HG03135 (cell line): Measurements from ENCODE around the gene ZBED1.
"Not testable (repeated sequence)": the region's sequence is repeated elsewhere in the genome, so short reads cannot be mapped to it uniquely, and the experiment has no call there.

Source experiments
- ATAC-seq: cut with Tn5 transposase; IDR thresholded peaks from one replicate; pipeline ENCODE4 v1.9.1; 2021; ENCODE audit warnings: mild to moderate bottlenecking, moderate library complexity; ENCODE audit not compliant: unreplicated experiment

Gene ZBED1

GRCh38 chrX:2457289-2458133 lies 43.3 kb downstream of the ZBED1 start:
- no peak for ATAC-seq

- ATAC-seq = not testable (repeated sequence)
Measured at GRCh38 chrX:2456091-2456490, 44.7 kb downstream of the ZBED1 start.

- ATAC-seq = not testable (repeated sequence)
Measured at GRCh38 chrX:2454620-2455019, 46.2 kb downstream of the ZBED1 start.

DNA sequence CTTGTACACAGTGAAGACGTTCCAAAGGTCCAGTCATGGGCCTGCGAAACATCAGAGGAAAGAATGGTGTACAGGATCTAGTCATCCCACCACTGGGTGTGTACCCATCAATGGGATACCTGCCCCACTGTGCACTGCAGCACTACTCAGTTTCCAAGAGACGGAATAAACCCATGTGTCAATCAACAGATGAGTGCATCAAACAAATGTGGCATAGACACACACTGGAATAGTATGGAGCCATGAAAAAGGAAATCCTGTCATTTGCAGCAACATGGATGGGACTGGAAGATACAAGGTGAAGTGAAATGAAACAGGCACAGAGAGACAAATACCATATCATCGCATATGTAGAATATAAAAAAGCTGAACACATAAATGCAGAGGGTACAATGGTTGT lies 48.0 kb downstream of the ZBED1 start:
- ATAC-seq = no peak

DNA sequence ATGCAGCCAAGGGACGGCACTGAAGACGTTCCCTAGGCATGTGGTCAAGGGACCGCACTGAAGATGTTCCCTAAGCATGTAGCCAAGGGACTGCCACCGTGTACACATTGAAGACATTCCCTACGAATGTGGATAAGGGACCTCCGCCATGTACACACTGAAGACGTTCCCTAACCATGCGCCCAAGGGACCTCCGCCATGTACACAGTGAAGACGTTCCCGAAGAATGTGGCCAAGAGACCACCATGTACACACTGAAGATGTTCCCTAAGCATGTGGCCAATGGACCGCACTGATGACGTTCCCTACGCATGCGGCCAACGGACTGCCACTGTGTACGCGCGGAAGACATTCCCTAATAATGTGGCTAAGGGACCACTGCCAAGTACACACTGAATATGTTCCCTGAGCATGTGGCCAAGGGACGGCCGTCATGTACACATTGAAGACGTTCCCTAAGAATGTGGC lies 48.4 kb downstream of the ZBED1 start:
- no peak for ATAC-seq

GRCh38 chrX:2451501-2452316 lies 49.1 kb downstream of the ZBED1 start:
- ATAC-seq = no peak

DNA sequence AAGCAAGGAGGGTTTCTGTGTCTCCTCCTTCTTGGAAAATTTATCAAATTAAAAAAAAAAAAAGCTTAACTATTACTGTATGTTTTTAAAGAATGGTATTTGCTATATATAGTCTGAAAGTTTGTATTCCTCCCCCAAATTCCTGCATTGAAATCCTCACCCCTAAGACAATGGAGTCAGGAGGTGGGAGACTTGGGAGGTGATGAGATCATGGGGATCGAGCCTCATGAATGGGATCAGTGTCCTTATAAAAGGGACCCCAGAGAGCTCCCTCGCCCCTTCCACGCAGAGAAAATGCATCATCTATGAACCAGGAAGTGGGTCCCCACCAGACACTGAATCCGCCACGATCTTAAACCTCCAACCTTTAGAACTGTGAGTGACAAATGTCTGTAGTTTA lies 50.1 kb downstream of the ZBED1 start:
- ATAC-seq = no peak

DNA sequence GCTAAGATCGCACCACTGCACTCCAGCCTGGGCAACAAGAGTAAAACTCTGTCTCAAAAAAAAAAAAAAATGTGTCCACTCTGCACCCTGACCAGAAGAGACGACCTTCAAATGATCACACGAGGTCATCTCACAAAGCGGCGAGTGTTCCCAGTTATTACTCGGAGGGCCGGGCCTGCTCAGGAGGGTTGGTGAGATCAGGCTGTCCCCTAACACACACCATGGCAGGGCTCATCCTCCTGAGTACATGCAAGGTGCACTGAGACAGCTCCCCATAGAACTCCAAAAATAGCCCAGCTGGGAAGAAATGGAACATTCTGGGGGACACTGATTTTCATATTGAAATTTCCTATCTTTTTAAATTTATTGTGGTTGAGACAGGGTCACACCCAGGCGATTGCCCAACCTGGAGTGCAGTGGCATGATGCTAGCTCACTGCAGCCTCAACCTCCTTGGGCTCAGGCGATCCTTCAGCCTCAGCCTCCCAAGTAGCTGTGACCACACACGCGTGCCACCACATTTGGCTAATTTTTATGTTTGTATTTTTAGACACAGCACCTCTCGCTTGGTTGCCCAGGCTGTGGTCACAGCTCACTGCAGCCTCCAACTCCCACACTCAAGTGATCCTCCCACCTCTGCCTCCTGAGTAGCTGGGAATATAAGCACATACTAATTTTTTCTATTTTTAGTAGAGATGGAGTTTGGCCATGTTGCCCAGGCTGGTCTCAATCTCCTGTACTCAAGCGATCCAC lies 51.5 kb downstream of the ZBED1 start:
- ATAC-seq = no peak

DNA sequence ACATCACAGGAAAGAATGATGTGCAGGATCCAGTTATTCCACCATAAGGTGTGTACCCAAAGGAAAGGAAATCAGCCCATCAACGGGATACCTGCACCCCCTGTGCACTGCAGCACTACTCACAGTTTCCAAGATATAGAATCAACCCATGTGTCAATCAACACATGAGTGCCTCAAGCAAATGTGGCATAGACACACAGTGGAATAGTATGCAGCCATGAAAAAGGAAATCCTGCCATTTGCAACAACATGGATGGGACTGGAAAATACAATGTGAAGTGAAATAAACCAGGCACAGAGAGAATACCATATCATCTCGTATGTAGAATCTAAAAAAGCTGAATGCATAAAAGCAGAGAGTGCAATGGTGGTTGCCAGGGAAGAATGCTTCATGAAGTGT lies 53.3 kb downstream of the ZBED1 start:
- no peak for ATAC-seq

GRCh38 chrX:2446815-2447214 lies 54.0 kb downstream of the ZBED1 start:
- ATAC-seq = no peak

DNA sequence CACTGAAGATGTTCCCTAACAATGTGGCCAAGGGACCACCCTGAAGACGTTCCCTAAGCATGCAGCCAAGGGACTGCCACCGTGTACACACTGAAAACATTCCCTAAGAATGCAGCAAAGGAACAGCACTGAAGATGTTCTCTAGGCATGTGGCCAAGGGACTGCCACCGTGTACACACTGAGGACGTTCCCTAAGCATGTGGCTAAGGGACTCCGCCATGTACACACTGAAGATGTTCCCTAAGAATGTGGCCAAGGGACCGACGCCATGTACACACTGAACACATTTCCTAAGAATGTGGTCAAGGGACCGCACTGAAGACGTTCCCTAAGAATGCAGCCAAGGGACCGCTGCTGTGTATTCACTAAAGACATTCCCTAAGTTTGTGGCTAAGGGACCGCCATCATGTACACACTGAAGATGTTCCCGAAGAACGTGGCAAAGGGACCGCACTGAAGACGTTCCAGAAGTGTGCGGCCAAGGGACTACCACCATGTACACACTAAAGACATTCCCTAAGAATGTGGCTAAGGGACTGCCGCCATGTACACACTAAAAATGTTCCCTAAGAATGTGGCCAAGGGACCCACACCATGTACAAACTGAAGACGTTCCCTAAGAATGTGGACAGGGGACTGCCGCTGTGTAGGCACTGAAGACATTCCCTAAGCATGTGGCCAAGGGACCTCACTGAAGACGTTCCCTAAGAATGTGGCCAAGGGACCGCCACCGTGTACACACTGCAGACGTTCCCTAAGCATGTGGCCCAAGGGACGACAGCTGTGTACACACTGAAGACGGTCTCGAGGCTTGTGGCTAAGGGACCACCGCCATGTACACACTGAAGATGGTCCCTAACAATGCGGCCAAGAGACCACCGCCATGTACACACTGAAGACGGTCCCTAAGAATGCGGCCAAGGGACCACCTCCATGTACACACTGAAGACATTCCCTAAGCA lies 54.8 kb downstream of the ZBED1 start:
- ATAC-seq = no peak

DNA sequence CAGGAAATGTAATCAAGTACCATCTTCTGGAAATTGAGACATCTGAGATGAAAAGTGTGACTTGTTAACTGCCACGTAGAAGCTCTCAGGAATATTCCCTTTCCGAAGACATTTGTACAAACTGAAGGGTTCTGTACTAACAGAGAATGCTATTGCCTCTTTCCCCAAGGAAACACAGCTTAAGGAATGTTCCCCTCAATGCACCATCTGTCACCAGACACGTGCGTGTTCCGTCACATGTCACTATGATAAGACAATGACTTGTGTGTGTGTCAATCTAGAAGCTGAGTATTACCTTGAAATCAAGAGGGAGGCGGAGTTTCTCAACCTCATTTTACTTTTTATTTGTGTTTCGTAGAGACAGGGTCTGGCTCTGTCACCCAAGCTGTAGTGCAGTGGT lies 58.1 kb downstream of the ZBED1 start:
- ATAC-seq = no peak

DNA sequence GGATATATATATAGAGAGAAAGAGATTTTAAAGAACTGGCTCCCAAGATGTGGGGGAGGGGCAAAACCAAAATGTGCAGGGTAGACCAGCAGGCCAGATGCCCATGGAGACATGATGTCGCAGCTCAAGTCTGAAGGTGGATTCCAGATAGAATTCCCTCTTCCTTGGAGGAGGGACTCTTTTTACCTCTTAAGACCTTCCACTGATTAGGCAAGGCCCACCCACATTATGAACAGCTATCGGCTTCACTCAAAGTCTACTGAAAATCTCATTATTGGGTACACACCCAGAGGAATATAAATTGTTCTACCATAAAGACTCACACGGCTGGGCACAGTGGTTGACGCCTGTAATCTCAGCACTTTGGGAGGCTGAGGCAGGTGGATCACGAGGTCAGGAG lies 59.3 kb downstream of the ZBED1 start:
- no peak for ATAC-seq

DNA sequence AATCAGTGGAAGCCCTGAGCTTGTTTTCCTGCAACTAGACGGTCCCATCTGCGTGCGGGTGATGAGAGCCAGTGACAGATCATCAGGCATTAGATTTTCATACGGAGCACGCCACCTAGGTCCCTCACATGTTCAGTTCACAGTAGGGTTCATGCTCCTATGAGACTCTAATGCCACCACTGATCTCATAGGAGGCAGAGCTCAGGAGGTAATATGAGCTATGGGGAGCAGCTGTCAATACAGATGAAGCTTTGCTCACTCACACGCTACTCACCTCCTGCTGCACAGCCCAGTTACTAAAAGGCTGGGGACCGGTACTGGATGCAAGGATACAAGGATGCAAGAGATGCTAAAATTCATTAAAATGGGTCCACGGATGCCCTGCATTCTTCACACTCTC lies 61.2 kb downstream of the ZBED1 start:
- no peak for ATAC-seq
